Stomach smooth muscle (tissue), 2 donors: ENCODE data around the gene CDC73.

Experiments used
- H3K27ac ChIP-seq: one replicate; pipeline ENCODE4 v1.7.0; 2013; ENCODE audit warnings: mild to moderate bottlenecking, low read length, inconsistent platforms
- H3K27me3 ChIP-seq, 2 donors: one replicate each; pipeline ENCODE4 v1.7.0; 2013; ENCODE audit warnings: low read length in 2 of 2; ENCODE audit not compliant: insufficient read depth in 2 of 2, control insufficient read depth in 1 of 2
- H3K36me3 ChIP-seq, 2 donors: one replicate each; pipeline ENCODE4 v1.7.0; 2013; ENCODE audit warnings: low read length in 2 of 2; ENCODE audit not compliant: control insufficient read depth in 2 of 2, insufficient read depth in 2 of 2
- H3K4me1 ChIP-seq: one replicate; pipeline ENCODE4 v1.7.0; 2013; ENCODE audit warnings: low read length; ENCODE audit not compliant: control insufficient read depth, insufficient read depth
- H3K4me3 ChIP-seq, 2 donors: one replicate each; pipeline ENCODE4 v1.7.0; 2013; ENCODE audit warnings: low read length in 2 of 2
- H3K9ac ChIP-seq, 2 donors: one replicate each; pipeline ENCODE4 v1.7.0; 2013; ENCODE audit warnings: low read length in 2 of 2, mild to moderate bottlenecking in 1 of 2
- H3K9me3 ChIP-seq, 2 donors: one replicate each; pipeline ENCODE4 v1.7.0; 2013; ENCODE audit warnings: low read length in 2 of 2; ENCODE audit not compliant: control insufficient read depth in 2 of 2
- donor health status: healthy.
- donor health status: Pancreatic carcinoma.

CDC73 gene

DNA sequence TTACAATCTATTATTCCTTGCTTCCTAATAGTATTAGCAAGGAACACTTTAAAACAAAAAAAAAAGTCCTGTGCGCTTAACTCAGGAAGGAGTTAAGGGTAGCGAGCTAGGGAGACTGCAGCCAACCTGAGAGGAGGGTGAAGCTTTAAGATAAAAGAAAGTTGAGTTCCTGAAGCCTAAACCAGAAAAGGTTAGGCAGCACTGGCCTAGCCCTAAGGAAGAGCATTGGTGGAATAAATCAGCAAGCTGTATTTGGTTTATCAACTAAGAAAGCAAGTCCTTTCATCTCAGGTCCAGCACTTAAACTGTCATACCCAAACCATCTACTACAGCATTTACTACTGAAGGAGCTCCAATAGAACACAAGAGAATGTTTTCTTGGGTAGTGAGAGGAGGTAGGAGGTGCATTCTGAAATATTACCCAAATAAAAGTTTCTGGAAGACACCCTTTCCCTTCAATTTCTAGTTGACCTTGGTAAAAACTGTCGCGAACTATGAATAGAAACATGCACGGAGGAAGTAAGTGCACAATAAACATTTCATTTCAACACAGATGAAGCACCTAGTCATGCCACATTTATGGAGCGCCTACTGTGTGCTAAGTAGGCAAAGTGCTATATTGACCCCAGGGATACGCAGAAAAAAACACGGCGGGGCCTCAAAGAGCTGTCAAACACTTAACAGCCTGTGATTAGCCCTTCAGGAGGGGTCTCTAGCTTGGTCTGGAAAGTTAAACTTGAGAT is 17.9 kb upstream of the CDC73 start:
- Histone ChIP-seq H3K9me3 (no peaks in the 10 kb centered on the region), H3K4me1 (peaks cover 5% of the 10 kb centered on the region), H3K27ac (peak overlapping the region; percentile 84), H3K27me3 (no peaks in the 10 kb centered on the region), H3K4me3 (peak overlapping the region; percentile 88 to 98), H3K9ac (peak overlapping the region; percentile 69 to 84), H3K36me3 (peaks cover 10% of the 10 kb centered on the region in 2 donors)

DNA sequence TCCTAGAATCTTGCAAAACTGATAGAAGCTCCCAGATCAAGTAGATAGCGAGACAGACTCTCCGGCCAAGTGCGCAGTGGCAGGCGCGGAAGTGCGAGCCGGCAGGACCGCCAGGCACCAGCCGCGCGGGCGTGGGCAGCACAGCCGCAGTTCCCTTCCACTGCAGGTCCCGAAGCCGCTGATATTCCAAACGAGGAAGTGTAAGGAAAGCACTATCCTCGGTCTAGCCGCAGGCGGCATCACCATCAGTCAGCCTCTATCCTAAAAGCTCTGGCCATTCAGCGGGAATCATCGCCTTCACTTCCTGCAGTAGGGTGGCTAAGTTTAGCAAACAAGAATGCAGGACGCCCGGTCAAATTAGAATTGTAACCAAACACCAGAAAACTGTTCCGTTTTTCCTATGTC is 17.3 kb upstream of the CDC73 start:
- peak overlapping the region; percentile 84 for H3K27ac ChIP-seq
- no peaks in the 10 kb centered on the region for H3K9me3 ChIP-seq
- peak overlapping the region; percentile 88 to 98 for H3K4me3 ChIP-seq
- no peaks in the 10 kb centered on the region for H3K27me3 ChIP-seq
- H3K36me3 ChIP-seq: peaks cover 5 to 6% of the 10 kb centered on the region in 2 donors
- H3K4me1 ChIP-seq: peaks cover 5% of the 10 kb centered on the region
- H3K9ac ChIP-seq: peak overlapping the region; percentile 69 to 84

DNA sequence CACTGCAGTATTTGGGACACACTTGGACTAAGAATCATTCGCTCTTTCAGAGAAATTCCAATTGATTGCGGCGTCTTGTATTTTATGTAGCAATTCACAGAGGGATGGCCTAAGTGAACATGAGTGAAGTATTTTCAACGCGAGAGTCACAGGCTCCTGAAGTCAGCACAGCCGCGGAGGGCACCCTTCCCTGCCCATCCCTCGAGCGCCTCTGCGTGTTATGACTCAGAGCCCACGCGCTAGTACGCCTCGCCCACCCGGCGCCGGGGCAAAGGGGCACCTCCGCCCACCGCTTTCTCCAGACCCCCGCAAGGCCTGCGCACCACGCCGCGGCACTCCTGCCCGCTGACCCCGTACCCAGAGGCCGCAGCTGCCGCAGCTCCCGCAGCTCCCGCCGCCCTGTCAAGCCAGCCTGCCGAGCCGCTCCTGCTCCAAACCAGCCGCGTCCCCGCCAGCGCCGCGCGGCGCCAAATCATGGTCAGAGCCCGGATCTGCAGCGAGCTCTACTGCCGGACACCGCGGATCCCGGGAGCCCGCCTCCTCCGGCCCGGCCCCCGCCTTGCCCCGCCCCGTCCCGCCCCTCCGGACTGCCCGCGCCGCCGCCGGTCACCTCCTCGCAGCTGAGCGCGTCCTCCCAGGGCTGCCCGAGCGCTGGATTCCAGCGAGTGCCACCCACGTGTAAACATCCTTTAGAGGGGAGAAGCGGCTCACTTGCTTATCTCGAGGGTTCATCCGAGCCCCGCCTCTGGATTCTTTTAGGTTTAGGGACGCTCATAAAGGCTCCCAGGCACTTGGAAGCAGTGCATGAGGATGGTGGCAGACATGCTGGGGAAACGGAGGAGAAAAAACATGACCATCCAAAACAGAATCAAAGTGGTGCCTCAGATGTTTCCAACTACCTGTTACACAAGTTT is 16.7 kb upstream of the CDC73 start, which contains the start of gene GLRX2:
TSS of gene GLRX2 (minus strand) at position 508 of the 914 bp plus-strand sequence. CDS start at position 476, 32 bp downstream.
- Histone ChIP-seq H3K27me3 (no peaks in the 10 kb centered on the region), H3K4me1 (peaks cover 5% of the 10 kb centered on the region), H3K4me3 (peak within 1 kb of the TSS; percentile 88 to 98), H3K36me3 (peaks cover 0 to 3% of the 10 kb centered on the region in 2 donors), H3K27ac (peak within 1 kb of the TSS; percentile 84), H3K9me3 (no peaks in the 10 kb centered on the region), H3K9ac (peak within 1 kb of the TSS; percentile 84 to 92)

DNA sequence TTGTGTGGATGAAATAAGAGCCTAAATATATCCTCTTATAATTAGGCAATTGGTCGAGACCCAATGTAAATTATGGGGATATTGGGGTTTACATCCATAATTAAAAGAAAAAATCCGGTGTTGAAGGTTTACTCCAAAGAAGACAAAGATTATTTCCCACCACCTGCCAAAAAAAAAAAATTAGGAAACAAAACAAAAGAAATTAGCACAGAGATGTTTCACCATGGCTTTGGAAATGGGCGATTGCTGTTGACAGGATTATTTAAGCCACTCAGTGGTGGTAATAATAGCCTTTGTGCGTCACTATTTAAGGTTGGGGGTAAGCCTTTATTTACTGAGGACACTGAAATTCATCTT is 16.0 kb upstream of the CDC73 start:
- Histone ChIP-seq H3K27ac (peak overlapping the region; percentile 84), H3K9me3 (no peaks in the 10 kb centered on the region), H3K4me1 (peaks cover 5% of the 10 kb centered on the region), H3K36me3 (no peaks in the 10 kb centered on the region), H3K27me3 (no peaks in the 10 kb centered on the region), H3K4me3 (peak overlapping the region; percentile 85 to 88), H3K9ac (peak overlapping the region; percentile 83 to 92)

DNA sequence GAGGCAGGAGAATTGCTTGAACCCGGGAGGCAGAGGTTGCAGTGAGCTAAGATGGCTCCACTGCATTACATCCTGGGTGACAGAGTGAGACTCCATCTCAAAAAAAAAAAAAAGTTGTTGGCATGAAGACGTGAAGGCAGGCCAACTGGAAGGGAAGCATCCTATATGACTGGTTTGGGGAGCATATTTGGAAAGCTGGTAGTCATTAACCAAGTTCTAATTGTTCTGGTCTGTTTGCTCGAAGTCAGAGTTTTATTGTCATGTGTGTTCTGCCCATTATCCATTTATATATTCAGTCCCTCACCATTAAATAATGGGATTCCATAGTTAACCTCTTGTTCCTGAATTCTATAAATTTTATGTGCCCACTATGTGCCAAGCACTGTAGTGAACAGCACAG is 13.4 kb upstream of the CDC73 start:
- no peaks in the 10 kb centered on the region for H3K36me3 ChIP-seq
- no peaks in the 10 kb centered on the region for H3K27me3 ChIP-seq
- no peak overlapping the region for H3K4me3 ChIP-seq
- no peak overlapping the region for H3K27ac ChIP-seq
- peaks cover 10% of the 10 kb centered on the region for H3K4me1 ChIP-seq
- no peak overlapping the region for H3K9ac ChIP-seq
- H3K9me3 ChIP-seq: no peaks in the 10 kb centered on the region

DNA sequence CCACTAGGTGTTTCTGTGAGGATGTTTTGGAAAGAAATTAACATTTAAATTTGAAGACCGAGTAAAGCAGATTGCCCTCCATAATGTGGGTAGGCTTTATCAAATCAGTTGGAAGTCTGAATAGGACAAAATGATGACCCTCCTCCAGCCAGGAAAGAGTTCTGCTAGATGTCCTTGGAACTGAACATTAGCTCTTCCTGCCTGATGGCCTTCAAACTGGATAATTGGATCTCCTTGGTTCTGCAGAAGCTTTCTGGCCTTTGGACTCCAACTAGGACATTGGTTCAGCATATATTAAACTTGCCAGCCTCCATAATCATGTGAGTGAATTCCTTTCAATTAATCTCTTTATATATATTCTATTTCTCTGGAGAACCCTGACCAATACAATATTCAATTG is 12.2 kb upstream of the CDC73 start:
- Histone ChIP-seq H3K27me3 (no peaks in the 10 kb centered on the region), H3K4me1 (peaks cover 6% of the 10 kb centered on the region), H3K36me3 (no peaks in the 10 kb centered on the region), H3K9me3 (no peaks in the 10 kb centered on the region), H3K9ac (no peak overlapping the region), H3K27ac (no peak overlapping the region), H3K4me3 (no peak overlapping the region)

DNA sequence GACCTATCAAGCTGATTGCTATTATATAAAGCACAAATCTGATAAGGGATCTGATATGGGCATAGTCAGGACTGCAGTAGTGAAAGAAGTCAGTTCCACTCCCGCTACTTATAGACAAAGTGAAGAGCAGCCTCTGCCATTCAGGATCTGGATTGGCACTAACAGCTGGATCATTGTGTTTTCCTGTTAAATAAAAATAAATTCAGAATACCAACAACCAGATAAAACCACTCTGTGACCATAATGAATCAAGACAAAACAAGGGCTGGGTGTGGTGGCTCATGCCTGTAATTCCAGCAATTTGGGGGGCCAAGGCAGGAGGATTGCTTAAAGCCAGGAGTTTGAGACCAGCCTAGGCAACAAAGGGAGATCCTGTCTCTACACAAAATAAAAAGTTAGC is 11.6 kb upstream of the CDC73 start:
- no peak overlapping the region for H3K27ac ChIP-seq
- no peaks in the 10 kb centered on the region for H3K9me3 ChIP-seq
- peaks cover 6% of the 10 kb centered on the region for H3K4me1 ChIP-seq
- H3K9ac ChIP-seq: no peak overlapping the region
- no peaks in the 10 kb centered on the region for H3K27me3 ChIP-seq
- no peak overlapping the region for H3K4me3 ChIP-seq
- no peaks in the 10 kb centered on the region for H3K36me3 ChIP-seq

- no peaks in the 10 kb centered on the region for H3K9me3 ChIP-seq
- H3K27ac ChIP-seq: no peak overlapping the region
- no peak overlapping the region for H3K4me3 ChIP-seq
- H3K27me3 ChIP-seq: no peaks in the 10 kb centered on the region
- no peak overlapping the region for H3K9ac ChIP-seq
- H3K36me3 ChIP-seq: no peaks in the 10 kb centered on the region
- H3K4me1 ChIP-seq: peaks cover 6% of the 10 kb centered on the region
These were observed 11.0 kb upstream of the CDC73 start for GRCh38 chr1:193110864-193111263.

- no peak overlapping the region for H3K27ac ChIP-seq
- no peaks in the 10 kb centered on the region for H3K27me3 ChIP-seq
- H3K36me3 ChIP-seq: no peaks in the 10 kb centered on the region
- peaks cover 6% of the 10 kb centered on the region for H3K4me1 ChIP-seq
- H3K9me3 ChIP-seq: no peaks in the 10 kb centered on the region
- peak overlapping the region in 1 of 2 donors; percentile 47 for H3K9ac ChIP-seq
- no peak overlapping the region for H3K4me3 ChIP-seq
These were observed 10.2 kb upstream of the CDC73 start for GRCh38 chr1:193111641-193112090.

- Histone ChIP-seq H3K4me3 (no peak overlapping the region), H3K36me3 (no peaks in the 10 kb centered on the region), H3K9ac (no peak overlapping the region), H3K9me3 (no peaks in the 10 kb centered on the region), H3K27ac (no peak overlapping the region), H3K4me1 (peaks cover 6% of the 10 kb centered on the region), H3K27me3 (no peaks in the 10 kb centered on the region)
These were observed 8.4 kb upstream of the CDC73 start for GRCh38 chr1:193113258-193113991.
